ENCODE measurements around the gene BLM. TPM values are rescaled to one million over a fixed set of nuclear protein-coding genes. Genes with fewer than 3 reads are reported as not detected.

BLM gene
- total RNA-seq, 1 experiment from 2014 or later = 24.6 TPM

DNA sequence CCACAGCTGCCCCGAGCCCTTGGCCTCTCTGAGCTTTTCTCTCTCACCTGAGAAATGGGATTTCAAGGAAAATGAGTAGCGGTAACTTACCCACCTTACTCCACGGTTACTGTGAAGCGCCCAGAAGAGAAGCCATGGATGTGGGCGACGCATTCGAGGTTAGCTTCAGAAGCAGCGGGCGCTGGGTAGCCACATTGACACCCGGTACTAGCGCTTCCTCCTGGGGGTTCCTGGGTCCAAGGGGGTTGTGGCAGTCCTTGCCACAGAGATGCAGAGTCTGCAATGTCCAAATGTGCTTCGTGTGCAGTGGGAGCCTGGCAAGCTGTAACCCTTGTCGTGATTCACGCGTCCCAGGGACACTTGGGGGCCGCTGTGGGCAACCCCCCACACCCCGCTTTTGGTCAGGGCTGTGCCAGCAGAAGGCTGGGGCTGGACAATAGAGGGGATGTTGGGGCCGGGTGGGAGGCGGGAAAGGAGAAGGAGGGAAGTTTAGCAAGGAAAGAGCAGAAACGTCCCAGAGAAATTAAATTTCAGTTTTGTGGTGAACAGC lies 109.8 kb downstream of the BLM start (continued):
- TF ChIP-seq, protein P1, sequence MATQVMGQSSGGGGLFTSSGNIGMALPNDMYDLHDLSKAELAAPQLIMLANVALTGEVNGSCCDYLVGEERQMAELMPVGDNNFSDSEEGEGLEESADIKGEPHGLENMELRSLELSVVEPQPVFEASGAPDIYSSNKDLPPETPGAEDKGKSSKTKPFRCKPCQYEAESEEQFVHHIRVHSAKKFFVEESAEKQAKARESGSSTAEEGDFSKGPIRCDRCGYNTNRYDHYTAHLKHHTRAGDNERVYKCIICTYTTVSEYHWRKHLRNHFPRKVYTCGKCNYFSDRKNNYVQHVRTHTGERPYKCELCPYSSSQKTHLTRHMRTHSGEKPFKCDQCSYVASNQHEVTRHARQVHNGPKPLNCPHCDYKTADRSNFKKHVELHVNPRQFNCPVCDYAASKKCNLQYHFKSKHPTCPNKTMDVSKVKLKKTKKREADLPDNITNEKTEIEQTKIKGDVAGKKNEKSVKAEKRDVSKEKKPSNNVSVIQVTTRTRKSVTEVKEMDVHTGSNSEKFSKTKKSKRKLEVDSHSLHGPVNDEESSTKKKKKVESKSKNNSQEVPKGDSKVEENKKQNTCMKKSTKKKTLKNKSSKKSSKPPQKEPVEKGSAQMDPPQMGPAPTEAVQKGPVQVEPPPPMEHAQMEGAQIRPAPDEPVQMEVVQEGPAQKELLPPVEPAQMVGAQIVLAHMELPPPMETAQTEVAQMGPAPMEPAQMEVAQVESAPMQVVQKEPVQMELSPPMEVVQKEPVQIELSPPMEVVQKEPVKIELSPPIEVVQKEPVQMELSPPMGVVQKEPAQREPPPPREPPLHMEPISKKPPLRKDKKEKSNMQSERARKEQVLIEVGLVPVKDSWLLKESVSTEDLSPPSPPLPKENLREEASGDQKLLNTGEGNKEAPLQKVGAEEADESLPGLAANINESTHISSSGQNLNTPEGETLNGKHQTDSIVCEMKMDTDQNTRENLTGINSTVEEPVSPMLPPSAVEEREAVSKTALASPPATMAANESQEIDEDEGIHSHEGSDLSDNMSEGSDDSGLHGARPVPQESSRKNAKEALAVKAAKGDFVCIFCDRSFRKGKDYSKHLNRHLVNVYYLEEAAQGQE (IDR thresholded peaks at IDR 0.05; ENCODE audit: low read depth) = no peak
- TF ChIP-seq ZFX (IDR thresholded peaks at IDR 0.05) = no peak
- no peak for TF ChIP-seq RAD21 (IDR thresholded peaks at IDR 0.05; ENCODE audit: low read depth)

DNA sequence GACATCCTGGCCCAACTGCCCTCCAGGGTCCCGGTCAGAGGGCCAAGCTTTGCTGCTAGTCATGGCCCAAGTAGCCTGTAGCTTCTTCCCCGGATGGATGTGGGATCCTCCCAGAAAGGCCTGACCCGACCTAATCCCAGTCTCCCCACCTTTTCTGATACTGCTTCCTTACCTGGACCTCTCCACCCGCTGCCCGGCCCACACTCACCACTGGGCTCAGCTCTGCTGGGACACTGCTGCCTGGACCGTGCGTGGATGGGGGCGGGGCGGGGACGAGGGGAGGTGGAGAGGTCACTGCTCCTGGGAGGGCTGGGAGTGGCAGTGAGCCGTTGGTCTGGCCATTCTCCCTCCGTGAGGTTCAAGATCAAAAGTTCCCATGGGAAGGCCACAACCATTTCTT lies 111.0 kb downstream of the BLM start:
- Histone ChIP-seq H3K9me3 (ENCODE audit: control insufficient read depth in 1 of 2, insufficient read depth in 1 of 2, low read depth in 1 of 2, low read length in 2 of 2) (no peaks in the 10 kb centered on the region), H4K20me1 (ENCODE audit: insufficient read depth) (no peaks in the 10 kb centered on the region), H3K4me3 (replicated peaks in 1 of 2; ENCODE audit: low read depth in 1 of 2, low read length in 2 of 2) (no peak overlapping the region), H3K36me3 (ENCODE audit: control insufficient read depth in 1 of 2, insufficient read depth in 2 of 2, low read length in 2 of 2) (no peaks in the 10 kb centered on the region), H3K4me1 (ENCODE audit: control insufficient read depth in 1 of 2, insufficient read depth in 2 of 2, low read length in 2 of 2) (peaks cover 0 to 3% of the 10 kb centered on the region in 2 experiments; a peak in 1 of 4 replicates), H3K9me2 (ENCODE audit: insufficient read depth) (no peaks in the 10 kb centered on the region), H3K79me2 (ENCODE audit: insufficient read depth, low read length) (no peaks in the 10 kb centered on the region), H3K27ac (ENCODE audit: low read depth, low read length) (no peak overlapping the region), H3K9ac (ENCODE audit: low read length) (no peak overlapping the region), H2AFZ (ENCODE audit: low read depth, low read length, poor library complexity, severe bottlenecking) (no peak overlapping the region), H3K27me3 (ENCODE audit: insufficient read depth, low read length) (no peaks in the 10 kb centered on the region), H3K4me2 (ENCODE audit: low read length) (no peak overlapping the region)
- ChIA-PET RAD21 (ENCODE audit: low non-redundant PET in 1 of 2, low total read pairs in 2 of 2, uncharacterized antibody in 2 of 2, unreplicated experiment in 2 of 2) (no interaction called here), CTCF (no interaction called here), POLR2A (no interaction called here)
- no TSS peak for BruUV-seq (replicated peaks)
- TF ChIP-seq, protein P2, sequence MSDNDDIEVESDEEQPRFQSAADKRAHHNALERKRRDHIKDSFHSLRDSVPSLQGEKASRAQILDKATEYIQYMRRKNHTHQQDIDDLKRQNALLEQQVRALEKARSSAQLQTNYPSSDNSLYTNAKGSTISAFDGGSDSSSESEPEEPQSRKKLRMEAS (IDR thresholded peaks at IDR 0.05) = no peak
- TF ChIP-seq, protein P3, sequence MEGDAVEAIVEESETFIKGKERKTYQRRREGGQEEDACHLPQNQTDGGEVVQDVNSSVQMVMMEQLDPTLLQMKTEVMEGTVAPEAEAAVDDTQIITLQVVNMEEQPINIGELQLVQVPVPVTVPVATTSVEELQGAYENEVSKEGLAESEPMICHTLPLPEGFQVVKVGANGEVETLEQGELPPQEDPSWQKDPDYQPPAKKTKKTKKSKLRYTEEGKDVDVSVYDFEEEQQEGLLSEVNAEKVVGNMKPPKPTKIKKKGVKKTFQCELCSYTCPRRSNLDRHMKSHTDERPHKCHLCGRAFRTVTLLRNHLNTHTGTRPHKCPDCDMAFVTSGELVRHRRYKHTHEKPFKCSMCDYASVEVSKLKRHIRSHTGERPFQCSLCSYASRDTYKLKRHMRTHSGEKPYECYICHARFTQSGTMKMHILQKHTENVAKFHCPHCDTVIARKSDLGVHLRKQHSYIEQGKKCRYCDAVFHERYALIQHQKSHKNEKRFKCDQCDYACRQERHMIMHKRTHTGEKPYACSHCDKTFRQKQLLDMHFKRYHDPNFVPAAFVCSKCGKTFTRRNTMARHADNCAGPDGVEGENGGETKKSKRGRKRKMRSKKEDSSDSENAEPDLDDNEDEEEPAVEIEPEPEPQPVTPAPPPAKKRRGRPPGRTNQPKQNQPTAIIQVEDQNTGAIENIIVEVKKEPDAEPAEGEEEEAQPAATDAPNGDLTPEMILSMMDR (IDR thresholded peaks at IDR 0.05 in 2 of 3, conservative IDR thresholded peaks at IDR 0.05 in 1 of 3; ENCODE audit: borderline replicate concordance in 1 of 3, insufficient read depth in 1 of 3, low read depth in 2 of 3, low read length in 2 of 3) = no peak
- TF ChIP-seq SP1 (IDR thresholded peaks at IDR 0.05; ENCODE audit: low read depth) (no peak), CEBPB (IDR thresholded peaks at IDR 0.05; ENCODE audit: low read depth) (no peak), SIN3A (IDR thresholded peaks at IDR 0.05; ENCODE audit: low read depth) (no peak)
- ATAC-seq = no peak
- intact Hi-C loops (cut with micrococcal nuclease) = no loop called here
- DNase-seq (ENCODE audit: low read depth, low spot score) = no peak

Measured in HCT116 (cell line).